ENCODE measurements around the gene SLC2A11. TPM values are rescaled to one million over a fixed set of nuclear protein-coding genes. Genes with fewer than 3 reads are reported as not detected.
"Not testable (repeated sequence)": the region's sequence is repeated elsewhere in the genome, so short reads cannot be mapped to it uniquely, and the experiment has no call there.

The SLC2A11 gene
- total RNA-seq, 5 donors from 2014 or later (not counting 1 experiment from before 2014, with no cell fraction given), result 16.2 to 24.2 (median 18.6) TPM

- Mint-ChIP-seq H3K4me1 (peaks cover 11 to 22% (median 16%) of the 10 kb centered on the region in 3 donors), H3K36me3 (no peaks in the 10 kb centered on the region), H3K27me3 (no peaks in the 10 kb centered on the region), H3K4me3 (peak overlapping the region; percentile 88 to 94 (median 93)), H3K27ac (peak overlapping the region; percentile 93 to 97), H3K9me3 (no peaks in the 10 kb centered on the region)
- Histone ChIP-seq H3K27ac (ENCODE audit: low read length) (peak overlapping the region; percentile 84), H3K4me3 (ENCODE audit: control insufficient read depth in 1 of 2, extremely low read depth in 1 of 2, low read length in 1 of 2) (peak overlapping the region; percentile 75), H3K4me1 (ENCODE audit: control insufficient read depth in 1 of 2, extremely low read depth in 1 of 2, insufficient read depth in 2 of 2, low read length in 2 of 2) (peaks cover 2 to 11% of the 10 kb centered on the region in 2 experiments), H3K27me3 (replicated peaks in 1 of 2; ENCODE audit: control insufficient read depth in 2 of 2, extremely low read depth in 1 of 2, insufficient read depth in 2 of 2, low read length in 1 of 2) (no peaks in the 10 kb centered on the region), H3K36me3 (ENCODE audit: control insufficient read depth in 2 of 2, extremely low read depth in 1 of 2, insufficient read depth in 1 of 2, low read length in 1 of 2) (peaks cover 0 to 6% of the 10 kb centered on the region in 2 donors), H3K9me3 (no peaks in the 10 kb centered on the region)
- CTCF ChIA-PET, result interaction anchor here in 1 of 2 donors (1.6 kb wide), 1 partner anchor 20 kb away, joined by 14 read pairs; the partner anchor contains the start of gene MIF
- POLR2A ChIA-PET, result interaction anchor here in 1 of 2 donors (1.2 kb wide), 1 partner anchor 20 kb away, joined by 12 read pairs; the partner anchor contains the start of gene MIF
- peak; percentile 93 to 99 (median 98) for DNase-seq
- WGBS (ENCODE audit: insufficient coverage), result under 1% methylated on average over 33 of the region's 44 CpGs
- peak; percentile 99 to 100 (median 99) for ATAC-seq (replicated peaks in 1 of 4)
Observed at GRCh38 chr22:23913661-23914353, 56.1 kb downstream of the SLC2A11 start.

DNA sequence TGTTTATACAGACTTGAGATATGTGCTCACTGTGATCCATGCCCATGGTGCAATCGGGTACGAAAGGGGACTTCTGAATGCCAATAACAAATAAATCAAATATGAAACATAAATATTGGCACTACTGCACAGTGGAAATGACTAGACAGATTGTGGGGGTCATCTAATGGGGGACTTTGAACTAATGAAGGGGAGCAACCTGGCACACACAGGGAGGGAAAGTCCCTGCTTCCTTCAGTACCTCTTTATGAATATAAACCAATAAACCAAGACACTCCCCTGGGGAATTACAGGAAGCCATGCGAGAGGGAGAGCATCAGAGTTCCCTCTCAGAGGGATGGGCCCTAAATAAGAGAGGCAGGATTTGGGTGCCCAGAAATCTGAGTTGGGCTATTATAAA lies 57.6 kb downstream of the SLC2A11 start:
- CTCF ChIA-PET, result no interaction called here
- WGBS (ENCODE audit: insufficient coverage), result no CpG with 5 or more reads among the region's 3 CpGs
- H3K9me3 ChIP-seq, result no peaks in the 10 kb centered on the region
- ATAC-seq (replicated peaks in 1 of 4), result no peak
- Mint-ChIP-seq H3K27me3 (no peaks in the 10 kb centered on the region), H3K27ac (peak overlapping the region in 1 of 2 donors; percentile 71), H3K4me1 (peaks cover 11 to 22% (median 16%) of the 10 kb centered on the region in 3 donors), H3K36me3 (no peaks in the 10 kb centered on the region), H3K4me3 (no peak overlapping the region), H3K9me3 (no peaks in the 10 kb centered on the region)
- H3K4me3 ChIP-seq (ENCODE audit: control insufficient read depth in 1 of 2, extremely low read depth in 1 of 2, low read length in 1 of 2), result no peak overlapping the region
- no peaks in the 10 kb centered on the region for H3K27me3 ChIP-seq (replicated peaks in 1 of 2; ENCODE audit: control insufficient read depth in 2 of 2, extremely low read depth in 1 of 2, insufficient read depth in 2 of 2, low read length in 1 of 2)
- no peak for DNase-seq
- peaks cover 0 to 12% of the 10 kb centered on the region in 2 donors for H3K36me3 ChIP-seq (ENCODE audit: control insufficient read depth in 2 of 2, extremely low read depth in 1 of 2, insufficient read depth in 1 of 2, low read length in 1 of 2)
- peaks cover 2 to 11% of the 10 kb centered on the region in 2 experiments for H3K4me1 ChIP-seq (ENCODE audit: control insufficient read depth in 1 of 2, extremely low read depth in 1 of 2, insufficient read depth in 2 of 2, low read length in 2 of 2)
- POLR2A ChIA-PET, result no interaction called here
- H3K27ac ChIP-seq (ENCODE audit: low read length), result no peak overlapping the region

GRCh38 chr22:23920267-23920611 lies 62.6 kb downstream of the SLC2A11 start:
- H3K4me1 ChIP-seq (ENCODE audit: control insufficient read depth in 1 of 2, extremely low read depth in 1 of 2, insufficient read depth in 2 of 2, low read length in 2 of 2); H3K27me3 ChIP-seq (replicated peaks in 1 of 2; ENCODE audit: control insufficient read depth in 2 of 2, extremely low read depth in 1 of 2, insufficient read depth in 2 of 2, low read length in 1 of 2); H3K27ac ChIP-seq (ENCODE audit: low read length); H3K9me3 ChIP-seq; H3K4me3 Mint-ChIP-seq; H3K27ac Mint-ChIP-seq; H3K4me3 ChIP-seq (ENCODE audit: control insufficient read depth in 1 of 2, extremely low read depth in 1 of 2, low read length in 1 of 2); H3K27me3 Mint-ChIP-seq; CTCF ChIA-PET; ATAC-seq (replicated peaks in 1 of 4); H3K36me3 Mint-ChIP-seq; H3K4me1 Mint-ChIP-seq: not testable (repeated sequence)
- POLR2A ChIA-PET, result interaction anchor here in 1 of 2 donors (0.6 kb wide), 1 partner anchor 63 kb away, joined by 4 read pairs; the partner anchor contains the start of gene SLC2A11
- peaks cover 5 to 11% (median 6%) of the 10 kb centered on the region in 3 donors for H3K9me3 Mint-ChIP-seq
- no CpG with 5 or more reads among the region's 1 CpG for WGBS (ENCODE audit: insufficient coverage)
- peaks cover 0 to 37% of the 10 kb centered on the region in 2 donors for H3K36me3 ChIP-seq (ENCODE audit: control insufficient read depth in 2 of 2, extremely low read depth in 1 of 2, insufficient read depth in 1 of 2, low read length in 1 of 2)
- peak in 1 of 35 experiments; percentile 0 for DNase-seq

- H3K36me3 Mint-ChIP-seq; CTCF ChIA-PET; ATAC-seq (replicated peaks in 1 of 4); H3K27ac Mint-ChIP-seq; H3K4me1 ChIP-seq (ENCODE audit: control insufficient read depth in 1 of 2, extremely low read depth in 1 of 2, insufficient read depth in 2 of 2, low read length in 2 of 2); DNase-seq; POLR2A ChIA-PET; H3K27me3 Mint-ChIP-seq; H3K4me3 ChIP-seq (ENCODE audit: control insufficient read depth in 1 of 2, extremely low read depth in 1 of 2, low read length in 1 of 2); H3K27me3 ChIP-seq (replicated peaks in 1 of 2; ENCODE audit: control insufficient read depth in 2 of 2, extremely low read depth in 1 of 2, insufficient read depth in 2 of 2, low read length in 1 of 2); H3K4me1 Mint-ChIP-seq; H3K4me3 Mint-ChIP-seq; H3K27ac ChIP-seq (ENCODE audit: low read length); H3K9me3 ChIP-seq: not testable (repeated sequence)
- H3K9me3 Mint-ChIP-seq, result peaks cover 7 to 11% (median 10%) of the 10 kb centered on the region in 3 donors
- 93% methylated on average over 11 of the region's 13 CpGs for WGBS (ENCODE audit: insufficient coverage)
- peaks cover 0 to 46% of the 10 kb centered on the region in 2 donors for H3K36me3 ChIP-seq (ENCODE audit: control insufficient read depth in 2 of 2, extremely low read depth in 1 of 2, insufficient read depth in 1 of 2, low read length in 1 of 2)
Observed at GRCh38 chr22:23921586-23922201, 64.0 kb downstream of the SLC2A11 start.

- POLR2A ChIA-PET, result no interaction called here
Observed at GRCh38 chr22:23922921-23923320, 65.2 kb downstream of the SLC2A11 start.

GRCh38 chr22:23925020-23925606 lies 67.4 kb downstream of the SLC2A11 start:
- H3K27me3 ChIP-seq (replicated peaks in 1 of 2; ENCODE audit: control insufficient read depth in 2 of 2, extremely low read depth in 1 of 2, insufficient read depth in 2 of 2, low read length in 1 of 2), result peaks cover 0 to 16% of the 10 kb centered on the region in 2 experiments
- ChIA-PET POLR2A (no interaction called here), CTCF (interaction anchor here (0.6 kb wide), 3 partner anchors 8 to 750 kb away, joined by 3 read pairs; no protein-coding TSS in a partner anchor)
- peaks cover 0 to 46% of the 10 kb centered on the region in 2 donors for H3K36me3 ChIP-seq (ENCODE audit: control insufficient read depth in 2 of 2, extremely low read depth in 1 of 2, insufficient read depth in 1 of 2, low read length in 1 of 2)
- H3K4me1 ChIP-seq (ENCODE audit: control insufficient read depth in 1 of 2, extremely low read depth in 1 of 2, insufficient read depth in 2 of 2, low read length in 2 of 2), result no peaks in the 10 kb centered on the region
- Mint-ChIP-seq H3K4me3 (no peak overlapping the region), H3K4me1 (peaks cover 0 to 2% (median 0%) of the 10 kb centered on the region in 3 donors), H3K36me3 (no peaks in the 10 kb centered on the region), H3K27me3 (peaks cover 7 to 10% of the 10 kb centered on the region in 2 donors), H3K27ac (no peak overlapping the region), H3K9me3 (peaks cover 7 to 11% (median 10%) of the 10 kb centered on the region in 3 donors)
- H3K27ac ChIP-seq (ENCODE audit: low read length), result no peak overlapping the region
- DNase-seq (peak in 1 of 35 experiments; percentile 1), ATAC-seq (replicated peaks in 1 of 4) (no peak)
- 96% methylated on average over 5 of the region's 6 CpGs for WGBS (ENCODE audit: insufficient coverage)
- peaks cover 2% of the 10 kb centered on the region for H3K9me3 ChIP-seq
- no peak overlapping the region for H3K4me3 ChIP-seq (ENCODE audit: control insufficient read depth in 1 of 2, extremely low read depth in 1 of 2, low read length in 1 of 2)

More at GRCh38 chr22:23922921-23923320, 65.2 kb downstream of the SLC2A11 start:
- H3K4me3 Mint-ChIP-seq, result no peak overlapping the region
- H3K4me1 Mint-ChIP-seq, result peaks cover 0 to 2% (median 0%) of the 10 kb centered on the region in 3 donors
- Histone ChIP-seq H3K9me3 (peaks cover 2% of the 10 kb centered on the region), H3K4me1 (ENCODE audit: control insufficient read depth in 1 of 2, extremely low read depth in 1 of 2, insufficient read depth in 2 of 2, low read length in 2 of 2) (no peaks in the 10 kb centered on the region), H3K27ac (ENCODE audit: low read length) (no peak overlapping the region), H3K27me3 (replicated peaks in 1 of 2; ENCODE audit: control insufficient read depth in 2 of 2, extremely low read depth in 1 of 2, insufficient read depth in 2 of 2, low read length in 1 of 2) (peaks cover 0 to 8% of the 10 kb centered on the region in 2 experiments), H3K4me3 (ENCODE audit: control insufficient read depth in 1 of 2, extremely low read depth in 1 of 2, low read length in 1 of 2) (no peak overlapping the region), H3K36me3 (ENCODE audit: control insufficient read depth in 2 of 2, extremely low read depth in 1 of 2, insufficient read depth in 1 of 2, low read length in 1 of 2) (peaks cover 0 to 46% of the 10 kb centered on the region in 2 donors)
- peak in 1 of 35 experiments; percentile 0 for DNase-seq
- H3K9me3 Mint-ChIP-seq, result peaks cover 7 to 11% (median 10%) of the 10 kb centered on the region in 3 donors
- no peaks in the 10 kb centered on the region for H3K36me3 Mint-ChIP-seq
- CTCF ChIA-PET, result no interaction called here
- H3K27me3 Mint-ChIP-seq, result peaks cover 4 to 6% of the 10 kb centered on the region in 2 donors
- no CpG with 5 or more reads among the region's 2 CpGs for WGBS (ENCODE audit: insufficient coverage)
- no peak overlapping the region for H3K27ac Mint-ChIP-seq
- no peak for ATAC-seq (replicated peaks in 1 of 4)
